OCI-LY3 (cell line): Measurements from ENCODE around the gene RFNG.

ENCODE experiments used
- H2AFZ ChIP-seq: fragments of 200-600, 300-600 bp; shearing (Covaris generic); 2 replicates; pipeline ENCODE4 v1.6.0; 2014; ENCODE audit warnings: antibody characterized with exemption, low read depth, low read length
- H3K27ac ChIP-seq: fragments of 200-600, 300-600 bp; sonication (generic); 2 replicates; pipeline ENCODE4 v1.5.1; 2014; ENCODE audit warnings: mild to moderate bottlenecking, low read length, moderate library complexity, mixed read lengths
- H3K27me3 ChIP-seq: fragments of 200-600, 300-600 bp; sonication (generic); 2 replicates; pipeline ENCODE4 v1.6.1; 2014; ENCODE audit warnings: low read depth, low read length, mixed read lengths
- H3K36me3 ChIP-seq: fragments of 200-600, 300-600 bp; sonication (generic); replicated peaks from 2 replicates; pipeline ENCODE3; 2014; ENCODE audit warnings: low read depth, low read length, mixed read lengths
- H3K4me1 ChIP-seq: fragments of 300-600, 200-600 bp; sonication (generic); 2 replicates; pipeline ENCODE4 v1.6.1; 2014; ENCODE audit warnings: low read length, mixed read lengths
- H3K4me2 ChIP-seq: fragments of 200-600, 300-600 bp; sonication (generic); 2 replicates; pipeline ENCODE4 v1.6.1; 2014; ENCODE audit warnings: low read length, mixed read lengths
- H3K4me3 ChIP-seq: fragments of 300-600, 200-600 bp; sonication (generic); 2 replicates; pipeline ENCODE4 v1.5.1; 2014; ENCODE audit warnings: antibody characterized with exemption, mild to moderate bottlenecking, low read length, moderate library complexity
- H3K79me2 ChIP-seq: fragments of 300-600, 200-600 bp; shearing (Covaris generic); 2 replicates; pipeline ENCODE4 v1.6.1; 2014; ENCODE audit warnings: mild to moderate bottlenecking, low read length, mixed read lengths
- H3K9ac ChIP-seq: fragments of 300-600, 200-600 bp; shearing (Covaris generic); 2 replicates; pipeline ENCODE4 v1.6.0; 2014; ENCODE audit warnings: mild to moderate bottlenecking, low read length, moderate library complexity
- H3K9me3 ChIP-seq: fragments of 200-600, 300-600 bp; shearing (Covaris generic); 2 replicates; pipeline ENCODE4 v1.6.1; 2014; ENCODE audit warnings: low read length, mixed read lengths; ENCODE audit not compliant: insufficient read depth
- H4K20me1 ChIP-seq: fragments of 200-600, 300-600 bp; sonication (generic); 2 replicates; pipeline ENCODE4 v1.6.1; 2016; ENCODE audit warnings: low read length, mixed read lengths; ENCODE audit not compliant: insufficient read depth
- CTCF ChIP-seq: fragments of 200-600, 300-600 bp; sonication (generic); IDR thresholded peaks from 2 replicates; pipeline ENCODE4 v1.5.1; 2014; ENCODE audit warnings: antibody characterized with exemption, low read length, low read depth
- EZH2phosphoT487 ChIP-seq: fragments of 200-600 bp; shearing (Covaris generic); IDR thresholded peaks from 2 replicates; pipeline ENCODE4 v1.6.1; 2018; ENCODE audit warnings: antibody characterized with exemption, mixed run types, low read depth

RFNG gene

DNA sequence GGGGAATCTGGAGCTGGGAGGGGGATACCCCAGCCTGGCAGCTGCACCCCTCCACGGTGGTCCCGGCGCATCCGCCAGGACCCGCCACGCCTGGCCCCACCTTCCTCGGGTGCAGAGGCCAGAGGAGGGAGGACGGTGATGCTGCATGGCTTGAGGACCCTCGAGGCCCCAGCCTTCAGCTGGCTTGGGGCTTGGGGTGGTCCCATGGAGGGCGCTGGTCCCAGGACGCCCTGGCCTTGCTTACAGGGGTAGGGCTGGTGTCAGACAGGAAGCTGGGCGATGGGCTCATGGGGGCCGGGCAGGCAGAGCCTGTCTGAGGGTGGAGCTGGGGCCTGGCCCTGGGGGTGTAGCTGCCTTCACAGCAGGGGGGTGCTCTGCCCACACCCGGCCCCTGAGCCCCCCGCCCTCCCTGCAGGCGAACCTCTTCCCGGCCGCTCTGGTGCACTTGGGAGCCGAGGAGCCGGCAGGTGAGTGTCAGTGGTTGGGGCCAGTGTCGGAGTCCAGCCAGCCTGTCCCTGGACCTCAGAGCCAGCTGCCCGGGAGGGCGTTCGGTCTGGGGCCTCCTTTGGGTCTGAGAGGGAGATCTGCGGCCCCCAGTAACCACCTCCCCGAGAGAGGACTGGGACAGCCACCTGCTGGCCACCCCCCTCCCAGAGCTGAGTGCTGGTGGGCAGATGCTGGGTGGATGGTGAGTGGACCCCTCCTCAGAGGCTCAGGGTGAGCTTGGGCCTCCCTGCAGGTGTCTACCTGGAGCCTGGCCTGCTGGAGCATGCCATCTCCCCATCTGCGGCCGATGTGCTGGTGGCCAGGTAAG is 35.3 kb downstream of the RFNG start:
- Histone ChIP-seq H3K9me3 (no peaks in the 10 kb centered on the region), H3K36me3 (no peaks in the 10 kb centered on the region), H3K27ac (no peak overlapping the region), H4K20me1 (peaks cover 11% of the 10 kb centered on the region), H3K4me2 (no peak overlapping the region), H3K4me1 (peaks cover 4% of the 10 kb centered on the region), H3K27me3 (no peaks in the 10 kb centered on the region), H3K4me3 (no peak overlapping the region), H3K79me2 (peaks cover 1% of the 10 kb centered on the region; the same call in 1 of the 2 replicates), H2AFZ (no peak overlapping the region), H3K9ac (no peak overlapping the region)
- TF ChIP-seq CTCF (no peak), EZH2phosphoT487 (no peak)

DNA sequence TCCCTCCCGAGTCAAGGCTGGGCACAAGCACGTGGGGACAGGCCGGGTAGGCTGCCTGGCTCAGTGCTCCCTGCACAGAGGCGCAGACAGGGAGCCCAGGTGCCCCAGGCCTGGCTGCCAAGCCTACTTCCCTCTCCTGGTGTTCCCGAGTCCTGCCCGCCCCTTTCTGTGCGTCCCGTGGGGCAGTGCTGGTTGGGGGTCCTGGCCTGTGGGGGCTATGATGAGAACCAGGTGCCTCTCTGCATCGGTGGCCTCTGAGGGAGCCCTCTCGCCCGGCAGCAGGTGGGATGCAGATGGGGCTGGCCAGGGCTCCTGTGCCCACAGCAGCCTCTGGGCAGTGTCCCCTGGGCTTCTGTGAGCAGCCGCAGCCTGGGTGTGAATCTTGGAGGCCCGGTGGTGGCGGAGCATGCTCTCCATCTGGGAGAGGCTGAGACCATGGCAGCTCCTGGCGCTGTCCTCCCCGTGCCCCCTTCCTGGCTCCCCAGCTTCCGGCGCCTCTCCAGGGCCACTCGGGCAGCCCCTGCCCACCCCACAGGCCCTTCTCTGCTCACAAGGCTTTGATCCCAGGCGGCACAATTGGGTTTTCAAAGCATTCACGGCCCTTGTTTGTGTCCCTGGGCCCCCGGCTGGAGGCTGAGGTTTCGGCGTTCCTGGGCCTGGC is 36.2 kb downstream of the RFNG start:
- Histone ChIP-seq H3K27ac (no peak overlapping the region), H3K9me3 (no peaks in the 10 kb centered on the region), H3K79me2 (no peaks in the 10 kb centered on the region), H3K27me3 (no peaks in the 10 kb centered on the region), H3K4me3 (no peak overlapping the region), H3K4me2 (no peak overlapping the region), H3K36me3 (no peaks in the 10 kb centered on the region), H4K20me1 (peaks cover 4% of the 10 kb centered on the region; the same call in 1 of the 2 replicates), H3K9ac (no peak overlapping the region), H3K4me1 (0 out of 2 replicates have a peak, but pooled peaks cover 3% of the 10 kb centered on the region), H2AFZ (no peak overlapping the region)
- TF ChIP-seq CTCF (no peak), EZH2phosphoT487 (no peak)

DNA sequence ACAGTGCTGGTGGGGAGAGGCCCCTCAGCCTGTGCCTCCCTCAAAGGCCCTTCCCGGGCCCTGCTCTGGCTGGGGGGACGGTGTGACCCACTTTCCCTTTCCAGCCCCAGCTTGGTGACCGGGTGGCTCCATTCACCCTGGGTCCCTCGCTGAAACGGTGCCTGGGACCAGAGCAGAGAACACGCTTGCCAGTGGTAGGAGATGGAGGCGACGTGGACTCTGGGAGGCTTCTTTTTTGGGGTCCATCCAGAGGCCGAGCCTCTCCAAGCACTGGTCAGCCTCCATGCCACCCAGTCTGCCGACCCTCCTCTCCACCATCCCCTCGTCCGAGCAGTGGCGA is 36.7 kb downstream of the RFNG start:
- H3K4me3 ChIP-seq: no peak overlapping the region
- 0 out of 2 replicates have a peak, but pooled peaks cover 3% of the 10 kb centered on the region for H3K4me1 ChIP-seq
- H3K9me3 ChIP-seq: no peaks in the 10 kb centered on the region
- H3K4me2 ChIP-seq: no peak overlapping the region
- H4K20me1 ChIP-seq: no peaks in the 10 kb centered on the region
- H3K27ac ChIP-seq: no peak overlapping the region
- no peaks in the 10 kb centered on the region for H3K36me3 ChIP-seq
- no peak overlapping the region for H3K9ac ChIP-seq
- no peak overlapping the region for H2AFZ ChIP-seq
- no peak for TF ChIP-seq EZH2phosphoT487
- no peak for TF ChIP-seq CTCF
- no peaks in the 10 kb centered on the region for H3K27me3 ChIP-seq
- no peaks in the 10 kb centered on the region for H3K79me2 ChIP-seq

DNA sequence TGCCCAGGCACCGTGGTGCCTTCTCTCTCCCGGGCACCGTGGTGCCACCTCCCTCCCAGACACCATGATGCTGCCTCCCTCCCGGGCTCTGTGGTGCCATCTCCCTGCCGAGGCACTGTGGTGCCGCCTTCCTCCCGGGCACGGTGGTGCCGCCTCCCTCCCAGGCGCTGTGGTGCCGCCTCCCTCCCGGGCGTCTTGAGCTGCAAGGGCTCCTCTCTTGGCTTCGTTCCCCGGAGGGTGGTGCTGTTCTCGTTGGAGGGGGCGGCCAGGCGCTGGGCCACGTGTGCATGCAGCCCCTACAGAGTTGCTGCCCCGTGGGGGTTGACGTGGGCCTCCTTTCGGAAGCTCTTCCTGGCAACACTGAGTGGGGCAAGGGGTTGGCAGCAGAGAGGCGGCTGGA is 37.2 kb downstream of the RFNG start:
- no peak overlapping the region for H3K4me2 ChIP-seq
- H3K79me2 ChIP-seq: no peaks in the 10 kb centered on the region
- 0 out of 2 replicates have a peak, but pooled peaks cover 3% of the 10 kb centered on the region for H3K4me1 ChIP-seq
- TF ChIP-seq EZH2phosphoT487 (no peak), CTCF (no peak)
- no peaks in the 10 kb centered on the region for H4K20me1 ChIP-seq
- no peaks in the 10 kb centered on the region for H3K9me3 ChIP-seq
- no peak overlapping the region for H2AFZ ChIP-seq
- H3K4me3 ChIP-seq: no peak overlapping the region
- H3K9ac ChIP-seq: no peak overlapping the region
- no peak overlapping the region for H3K27ac ChIP-seq
- H3K27me3 ChIP-seq: no peaks in the 10 kb centered on the region
- no peaks in the 10 kb centered on the region for H3K36me3 ChIP-seq
